GM19035 (cell line): ENCODE results near the gene HAO2.
"Not testable (repeated sequence)": the region's sequence is repeated elsewhere in the genome, so short reads cannot be mapped to it uniquely, and the experiment has no call there.

ENCODE experiments used
- ATAC-seq: cut with Tn5 transposase; IDR thresholded peaks from one replicate; pipeline ENCODE4 v1.9.1; 2021; ENCODE audit not compliant: unreplicated experiment

The HAO2 gene

DNA sequence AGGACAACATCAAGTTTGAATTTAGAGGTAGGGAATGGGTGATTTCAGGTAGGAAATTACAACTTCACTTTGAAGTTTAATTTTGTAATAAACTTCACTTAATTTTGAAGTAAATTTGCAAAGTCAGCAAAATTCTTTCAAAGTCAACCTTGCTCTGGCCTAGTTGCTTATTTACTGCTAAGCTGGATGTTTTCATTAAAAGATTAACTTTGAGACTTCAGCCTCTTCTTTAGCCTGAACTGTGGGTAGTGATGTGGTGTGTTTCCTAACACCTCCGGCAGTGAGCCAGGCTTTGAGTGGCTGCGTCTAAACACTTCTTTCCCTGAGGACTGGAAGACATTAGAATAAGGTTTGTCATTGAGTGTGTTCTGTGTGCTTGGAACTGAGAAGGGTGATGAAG lies at the start of gene HAO2:
Gene HAO2, plus strand, starts transcription at position 232 of the 400 bp plus-strand sequence. CDS start 12,301 bp downstream, outside the sequence.
- no peak for ATAC-seq

DNA sequence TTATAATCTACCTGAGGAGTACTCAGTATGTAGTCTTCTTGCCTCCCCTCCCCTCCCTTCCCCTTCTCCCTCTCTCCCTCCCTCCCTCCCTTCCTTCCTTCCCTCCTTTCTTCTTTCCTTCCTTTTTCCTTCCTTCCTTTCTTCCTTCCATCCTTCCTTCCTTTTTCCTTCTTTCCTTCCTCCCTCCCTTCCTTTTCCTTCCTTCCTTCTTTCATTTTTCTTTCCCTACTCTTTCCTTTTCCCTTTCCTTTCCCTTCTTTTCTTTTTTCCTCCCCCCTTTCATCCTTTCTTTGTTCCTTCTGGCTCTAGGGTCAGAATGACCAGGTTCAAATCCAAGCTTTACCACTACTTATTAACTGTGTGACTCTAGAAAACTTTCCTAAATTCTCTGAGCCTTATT lies 48.5 kb upstream of the HAO2 start:
- no peak for ATAC-seq

DNA sequence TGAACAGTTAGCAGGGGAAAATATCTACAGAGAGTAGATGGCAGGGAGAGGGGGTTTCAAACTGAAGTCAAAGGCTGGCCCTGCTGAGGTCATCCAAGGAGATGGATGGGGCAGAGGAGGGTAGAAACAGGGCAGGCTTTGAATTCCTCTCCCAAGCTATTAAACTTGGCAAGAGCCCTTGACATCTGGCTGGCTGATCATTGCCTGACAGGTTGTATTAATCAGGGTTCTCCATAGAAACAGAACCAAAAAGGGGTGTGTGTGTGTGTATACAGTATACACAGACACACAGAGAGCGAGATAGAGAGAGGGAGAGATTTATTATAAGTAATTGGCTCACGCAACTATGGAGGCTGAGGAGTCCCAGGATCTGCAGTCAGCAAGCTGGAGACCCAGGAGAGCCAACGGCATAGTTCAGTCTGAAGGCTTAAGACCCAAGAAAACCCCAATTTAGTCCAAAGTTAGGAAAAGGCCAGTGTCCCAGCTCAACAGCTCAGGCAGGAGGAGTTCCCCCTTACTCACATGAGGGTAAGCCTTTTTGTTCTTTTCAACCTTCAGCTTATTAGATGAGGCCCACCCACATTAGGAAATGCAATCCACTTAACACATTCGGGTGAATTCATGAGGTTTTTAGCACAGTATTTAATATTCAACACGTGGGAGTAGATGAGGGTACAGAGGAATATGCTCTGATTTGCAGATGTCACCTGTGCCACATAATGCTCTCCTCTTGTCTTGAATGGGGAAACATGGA lies 46.7 kb upstream of the HAO2 start:
- no peak for ATAC-seq

DNA sequence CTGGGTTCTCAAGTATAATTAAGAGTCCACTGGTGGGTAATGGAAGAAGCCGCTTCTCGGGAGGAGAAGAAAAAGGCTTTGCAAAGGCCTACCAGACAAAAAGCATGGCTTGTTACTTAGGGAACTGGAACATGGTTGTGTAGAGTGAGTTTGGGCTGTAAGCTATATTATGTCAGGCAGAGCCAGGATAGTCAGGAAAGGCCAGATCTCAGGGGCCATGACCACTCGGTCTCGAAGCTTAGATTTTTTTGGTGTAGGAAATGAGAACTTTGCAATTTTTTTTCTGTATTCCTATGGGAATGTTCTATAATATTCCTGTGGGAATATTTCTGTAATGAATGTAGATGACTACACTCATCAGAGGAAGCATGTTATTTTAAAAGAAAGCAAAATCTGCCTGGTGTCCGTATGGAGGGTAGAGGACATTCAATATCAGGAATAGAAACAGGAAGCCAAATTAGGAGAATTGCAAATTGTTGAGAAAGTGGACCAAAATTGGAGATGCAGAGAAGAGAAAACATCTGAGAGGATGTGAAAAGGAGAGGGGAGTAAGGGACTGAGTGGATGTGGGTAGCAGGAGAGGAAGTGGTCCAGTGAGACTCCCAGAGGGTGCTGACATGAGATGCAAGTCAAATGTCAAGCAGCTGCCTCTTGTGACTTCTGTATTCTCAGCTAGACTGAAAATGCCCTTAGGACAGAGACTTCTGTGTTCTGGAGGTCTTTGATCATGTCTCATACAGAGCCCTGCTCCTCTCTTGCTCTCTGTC lies 45.2 kb upstream of the HAO2 start:
- peak; percentile 92 for ATAC-seq

DNA sequence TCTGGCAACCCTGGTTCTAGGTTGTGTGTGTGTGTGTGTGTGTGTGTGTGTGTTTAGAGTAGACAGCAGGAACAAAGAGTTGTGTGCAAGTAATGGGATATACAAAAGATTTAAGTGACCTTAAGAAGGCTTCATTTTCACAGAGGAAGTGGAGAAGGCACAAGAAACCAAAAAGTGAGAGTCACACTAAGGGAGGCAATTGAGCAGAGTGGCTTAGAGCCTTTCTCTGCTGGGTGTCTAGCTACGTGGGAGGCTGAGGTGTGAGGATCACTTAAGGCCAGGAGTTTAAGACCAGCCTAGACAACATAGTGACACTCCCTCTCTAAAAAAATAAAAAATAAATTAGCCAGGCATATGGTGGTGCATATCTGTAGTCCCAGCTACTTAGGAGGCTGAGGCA lies 44.4 kb upstream of the HAO2 start:
- no peak for ATAC-seq

DNA sequence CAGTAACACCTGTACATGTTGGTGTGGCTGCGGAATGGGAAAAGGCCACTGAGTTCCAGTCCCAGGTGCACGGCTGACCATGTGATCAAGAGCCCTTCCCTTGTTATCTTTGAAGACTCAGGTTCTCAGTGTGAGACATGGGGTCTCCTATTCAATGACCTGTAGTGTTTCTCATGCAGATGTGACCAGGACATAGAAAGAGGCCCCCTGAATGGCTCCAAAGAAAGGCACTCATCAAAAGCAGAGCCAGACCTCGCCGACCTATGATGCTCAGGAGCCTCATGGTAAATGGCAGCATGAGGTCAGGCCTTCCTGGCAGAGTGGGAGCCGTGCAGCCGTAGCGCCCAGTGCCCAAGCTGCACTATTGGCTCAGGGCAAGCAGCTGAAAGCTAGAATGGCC lies 42.3 kb upstream of the HAO2 start:
- no peak for ATAC-seq

DNA sequence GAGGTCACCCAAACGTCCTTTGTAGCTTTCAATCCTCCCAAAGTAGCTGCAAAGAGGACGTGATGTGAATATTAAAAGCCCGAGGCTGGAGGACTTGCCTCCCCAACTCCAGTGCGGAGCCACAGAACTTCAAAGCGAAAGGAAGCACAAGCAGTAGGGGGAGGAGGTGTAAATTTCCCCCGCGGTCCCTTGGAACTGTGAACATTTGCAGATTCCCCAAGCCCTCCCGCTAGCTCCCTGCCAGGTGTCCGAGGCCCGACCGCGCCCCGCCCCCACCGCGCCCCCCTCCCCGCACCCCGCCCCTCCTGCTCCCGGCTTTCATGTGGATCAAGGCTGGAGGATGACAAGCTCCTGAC lies 41.5 kb upstream of the HAO2 start:
- no peak for ATAC-seq

DNA sequence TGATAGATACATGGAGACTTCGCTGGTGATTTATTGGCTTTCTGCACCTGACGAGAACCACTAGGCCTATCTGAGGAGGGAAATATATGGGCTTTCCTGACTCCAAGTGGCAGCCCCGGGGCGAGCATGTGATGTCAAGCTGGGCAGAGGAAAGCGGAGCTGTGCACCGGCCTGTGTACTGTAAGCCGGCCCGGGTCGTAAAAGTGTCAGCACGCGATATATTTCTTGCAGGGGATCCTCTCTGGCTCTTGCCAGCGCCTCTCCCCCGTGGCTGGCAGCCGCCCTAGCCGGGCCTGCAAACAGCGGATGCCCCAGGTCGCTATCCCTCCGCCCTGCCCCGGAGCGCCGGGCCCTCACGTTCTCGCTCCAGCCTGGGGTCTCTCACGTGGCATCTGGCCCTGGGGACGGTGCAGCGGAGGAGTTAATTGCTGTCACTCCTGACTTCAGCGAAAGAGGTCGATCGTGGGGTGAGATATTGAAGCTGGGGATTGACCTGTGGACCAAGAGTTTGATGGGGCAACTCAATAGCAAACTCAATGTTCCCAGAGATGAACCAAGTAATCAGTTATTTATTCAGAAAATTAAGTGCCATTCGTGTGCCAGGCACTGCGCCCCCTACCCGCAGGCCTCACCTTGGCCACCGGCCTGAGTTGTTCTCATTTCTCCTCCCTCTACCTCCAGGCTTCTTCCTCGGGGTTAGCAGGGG lies 41.0 kb upstream of the HAO2 start:
- no peak for ATAC-seq

DNA sequence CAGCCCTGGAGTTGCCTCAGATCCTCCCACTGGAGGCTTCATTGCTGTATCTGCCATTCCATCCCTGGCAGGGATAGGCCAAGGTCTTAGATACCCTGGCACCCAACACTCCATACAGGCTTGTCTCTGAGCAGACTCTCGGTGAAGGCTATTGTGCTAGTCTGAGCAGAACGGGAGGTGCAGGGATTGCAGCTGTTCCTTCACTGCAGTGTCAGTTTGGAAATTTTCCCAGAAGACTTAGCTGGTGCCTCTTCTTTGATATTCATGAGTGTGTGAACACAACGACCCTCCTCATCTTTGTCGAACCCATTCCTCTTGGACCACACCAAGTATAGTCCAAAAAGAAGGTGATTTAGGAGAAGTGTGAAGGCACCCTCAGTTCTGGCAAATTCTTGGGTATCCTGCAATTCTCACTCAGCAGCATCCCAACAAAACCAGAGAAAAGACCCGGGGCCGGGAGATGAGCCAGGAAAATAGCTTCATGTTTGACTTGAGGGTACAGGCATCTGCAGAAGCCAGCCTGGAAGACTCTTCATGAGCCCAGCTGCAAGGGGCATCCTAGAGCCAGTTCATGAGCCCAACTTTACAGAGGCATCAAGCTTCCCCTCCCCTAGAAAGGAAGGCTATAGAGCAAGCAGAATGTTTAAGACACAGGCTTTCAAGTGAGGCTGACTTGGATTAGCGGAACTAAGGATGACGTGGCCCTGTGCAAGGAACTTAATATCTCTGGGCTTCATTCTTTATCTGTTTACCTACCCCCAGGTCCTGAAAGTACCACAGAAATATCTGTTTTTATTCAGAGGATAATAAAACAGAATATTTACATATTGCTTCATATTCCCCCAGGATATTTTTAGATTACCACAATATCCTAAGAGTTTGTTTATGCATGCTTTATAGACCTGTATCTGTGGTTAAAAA lies 38.8 kb upstream of the HAO2 start:
- ATAC-seq: no peak

DNA sequence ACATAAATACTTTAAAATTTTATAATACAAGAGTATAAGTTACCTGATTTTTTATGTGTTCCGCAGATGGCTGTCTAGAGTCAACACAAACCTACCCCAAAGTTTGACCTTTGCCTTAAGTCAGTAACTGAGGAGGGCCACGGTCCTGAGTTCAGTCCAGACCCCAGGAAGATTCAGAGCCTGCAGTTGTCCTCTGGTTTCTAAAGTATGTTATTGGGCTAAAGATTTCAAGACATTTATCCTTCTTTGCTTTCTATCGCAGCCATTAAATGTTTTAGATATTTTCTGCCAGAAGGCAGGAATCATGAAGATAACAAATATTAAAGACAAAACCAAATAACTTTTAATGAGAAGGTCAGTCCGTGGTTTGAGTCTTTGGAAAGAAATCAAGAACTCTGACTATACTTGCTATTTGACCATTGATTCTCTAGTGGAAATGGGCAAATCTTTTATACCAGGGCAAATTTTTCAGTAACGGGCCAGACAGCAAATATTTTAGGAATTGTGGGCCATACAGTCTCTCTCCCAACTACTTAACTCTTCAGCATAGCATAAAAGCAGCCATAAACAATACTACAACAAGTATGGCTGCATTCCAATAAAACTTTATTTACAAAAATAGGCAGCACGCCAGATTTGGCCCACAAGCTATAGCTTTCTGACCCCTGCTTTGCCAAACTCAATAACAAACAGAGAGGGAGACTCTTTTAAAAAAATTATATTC lies 38.0 kb upstream of the HAO2 start:
- ATAC-seq: no peak

DNA sequence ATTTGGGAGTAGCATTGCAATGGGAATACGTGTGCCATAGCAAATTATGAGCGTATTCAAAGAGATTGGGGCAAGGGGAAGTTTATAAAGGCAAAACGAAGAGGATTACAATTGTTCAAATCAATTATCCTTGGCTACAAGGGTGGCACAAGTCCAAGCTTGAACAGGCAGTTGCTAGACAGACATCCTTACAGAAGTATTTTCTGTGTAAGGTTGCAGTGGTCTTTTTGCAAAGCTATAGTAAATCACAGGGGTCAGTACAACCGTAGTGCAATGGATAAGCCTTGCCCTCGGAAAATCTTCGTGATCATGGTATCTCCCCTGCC lies 37.4 kb upstream of the HAO2 start:
- ATAC-seq: no peak

DNA sequence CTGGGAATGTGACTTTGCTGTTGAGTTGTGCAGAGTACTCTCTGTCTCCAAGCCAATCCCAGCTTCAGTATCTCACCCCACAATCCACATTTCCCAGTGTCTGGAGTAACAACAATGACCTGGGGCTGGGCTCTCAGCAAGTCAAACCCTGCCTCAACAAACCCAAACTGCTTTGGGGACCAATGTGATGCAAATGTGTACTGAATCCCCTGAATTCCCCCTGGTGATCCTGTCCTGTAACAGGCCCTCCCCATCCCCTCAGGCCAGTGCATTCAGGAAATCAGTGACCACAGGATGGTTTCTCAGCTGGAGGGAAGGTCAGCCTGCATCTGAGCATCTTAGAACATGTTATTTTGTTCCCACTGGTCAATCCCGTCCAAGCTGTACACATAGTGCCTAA lies 36.7 kb upstream of the HAO2 start:
- ATAC-seq: no peak

DNA sequence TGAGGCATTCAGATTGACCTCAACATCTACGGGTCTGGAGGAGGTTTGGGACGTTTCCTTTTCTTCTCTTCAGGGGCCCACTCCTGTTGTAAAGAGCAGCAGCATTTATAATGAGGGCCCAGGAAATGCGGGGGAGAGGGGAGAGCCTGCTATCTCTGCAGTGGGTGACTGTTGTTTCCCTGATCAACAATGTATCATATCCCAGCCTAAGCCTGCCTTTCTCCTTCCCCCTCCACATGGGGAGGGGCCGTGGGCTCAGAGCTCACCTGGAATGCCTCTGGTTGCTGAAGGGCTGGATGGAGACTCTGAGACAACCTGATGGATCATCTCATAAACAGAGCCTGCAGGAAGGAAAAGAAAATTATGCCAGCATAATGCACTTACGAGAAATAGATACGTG lies 36.0 kb upstream of the HAO2 start:
- no peak for ATAC-seq

DNA sequence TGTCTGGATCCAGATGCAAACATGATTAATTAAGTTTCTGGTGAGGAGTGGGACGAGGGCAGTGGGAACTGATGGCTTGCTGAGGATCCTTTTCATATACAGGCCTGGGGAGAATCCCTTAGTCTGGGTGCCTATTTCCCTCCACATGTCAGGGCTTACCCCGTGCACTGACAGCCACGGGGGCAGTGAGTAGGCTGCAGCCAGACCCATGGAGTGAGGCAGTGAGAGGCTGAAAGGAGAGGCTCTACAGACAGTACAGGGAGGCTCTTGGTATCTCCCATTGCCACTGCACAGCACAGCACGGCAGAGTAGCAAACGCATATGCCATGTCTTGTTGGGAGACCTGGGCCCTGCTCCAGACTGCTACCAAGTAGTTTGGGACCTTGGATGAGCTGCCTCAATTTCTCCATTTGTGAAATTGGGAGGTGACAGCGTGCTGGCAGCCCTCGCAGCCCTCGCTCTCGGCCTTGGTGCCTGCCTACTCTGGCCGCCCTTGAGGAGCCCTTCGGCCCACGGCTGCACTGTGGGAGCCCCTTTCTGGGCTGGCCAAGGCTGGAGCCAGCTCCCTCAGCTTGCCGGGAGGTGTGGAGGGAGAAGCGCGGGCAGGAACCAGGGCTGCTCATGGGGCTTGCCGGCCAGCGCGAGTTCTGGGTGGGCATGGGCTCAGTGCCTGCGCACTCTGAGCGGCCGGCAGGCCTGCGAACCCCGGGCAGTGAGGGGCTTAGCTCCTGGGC lies 35.3 kb upstream of the HAO2 start:
- ATAC-seq: no peak

DNA sequence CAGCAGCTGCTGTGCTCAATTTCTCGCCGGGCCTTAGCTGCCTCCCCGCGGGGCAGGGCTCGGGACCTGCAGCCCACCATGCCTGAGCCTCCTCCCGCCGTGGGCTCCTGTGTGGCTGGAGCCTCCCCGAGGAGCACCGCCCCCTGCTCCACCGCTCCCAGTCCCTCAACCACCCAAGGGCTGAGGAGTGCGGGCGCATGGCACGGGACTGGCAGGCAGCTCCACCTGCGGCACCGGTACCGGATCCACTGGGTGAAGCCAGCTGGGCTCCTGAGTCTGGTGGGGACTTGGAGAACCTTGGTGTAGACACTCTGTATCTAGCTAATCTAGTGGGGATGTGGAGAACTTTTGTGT lies 34.7 kb upstream of the HAO2 start:
- ATAC-seq: not testable (repeated sequence)

DNA sequence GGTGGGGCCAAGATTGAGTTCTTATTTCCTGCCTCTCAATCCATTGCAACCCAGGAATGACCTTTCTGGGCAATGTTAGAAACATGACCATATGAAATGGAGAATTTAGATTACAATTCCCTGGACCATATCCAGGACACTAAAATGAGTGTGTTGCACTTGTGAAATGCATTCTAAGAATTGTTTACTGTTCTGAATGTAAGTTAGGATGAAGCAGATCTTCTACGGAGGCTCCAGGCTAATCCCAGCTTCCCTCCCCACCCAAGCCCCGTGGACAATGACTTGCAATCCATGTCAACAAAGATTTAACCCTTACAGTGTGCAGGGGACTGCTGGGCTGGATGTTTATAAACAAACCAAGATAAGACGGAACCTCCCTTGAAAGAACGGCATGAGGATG lies 31.7 kb upstream of the HAO2 start:
- no peak for ATAC-seq

DNA sequence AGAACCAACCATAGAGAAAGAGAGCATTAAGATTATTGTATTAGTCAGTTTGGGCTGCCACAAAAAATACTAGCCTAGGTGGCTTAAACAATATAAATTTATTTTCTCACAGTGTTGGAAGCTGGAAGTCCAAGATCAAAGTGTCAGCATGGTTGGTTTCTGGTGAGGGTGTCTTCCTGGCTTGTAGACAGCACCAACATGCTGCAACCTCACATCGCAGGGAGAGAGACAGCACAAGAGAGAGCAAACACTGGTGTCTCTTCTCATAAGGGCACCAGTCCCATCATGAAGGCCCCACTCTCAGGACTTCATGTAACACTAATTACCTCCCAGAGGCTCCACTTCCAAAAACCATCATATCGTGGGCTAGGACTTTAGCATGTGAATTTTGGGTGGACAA lies 30.6 kb upstream of the HAO2 start:
- ATAC-seq: no peak

DNA sequence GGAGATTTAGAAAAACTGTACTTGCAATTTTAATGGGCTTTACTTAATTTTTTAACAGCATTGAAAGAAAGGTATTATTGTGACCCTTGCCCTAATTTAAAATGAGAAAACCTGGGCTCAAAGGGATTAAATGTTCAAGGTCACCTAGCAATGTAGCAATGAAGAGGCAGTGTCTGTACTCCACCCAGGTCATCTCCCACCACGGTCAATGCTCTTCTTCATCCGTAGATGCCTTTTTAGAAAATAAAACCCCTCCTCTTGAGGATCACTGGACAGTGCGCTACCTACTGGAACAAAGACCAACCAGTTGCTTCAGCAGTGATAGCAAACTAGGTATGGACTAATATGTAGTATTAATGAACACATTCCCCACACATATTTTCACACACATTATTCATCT lies 29.8 kb upstream of the HAO2 start:
- ATAC-seq: no peak

DNA sequence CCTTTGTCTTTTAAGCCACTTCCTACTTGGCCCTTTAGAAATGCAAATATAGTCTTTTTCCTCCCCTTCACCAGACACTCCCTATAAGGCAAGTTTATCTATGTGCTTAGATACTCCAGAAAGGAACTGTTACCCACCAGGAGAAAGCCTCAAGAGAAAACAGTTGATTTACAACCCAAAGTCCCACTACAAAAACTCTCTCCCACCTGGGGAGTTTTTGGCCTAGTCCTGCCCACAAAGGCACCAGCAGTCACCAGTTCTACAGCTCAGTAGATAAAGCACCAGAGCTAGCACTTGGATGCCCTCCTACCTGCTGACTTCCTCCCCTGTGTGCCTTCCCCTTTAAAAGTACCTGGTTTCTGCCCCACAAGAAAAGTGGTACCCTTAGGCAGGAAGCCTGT lies 27.7 kb upstream of the HAO2 start:
- no peak for ATAC-seq

DNA sequence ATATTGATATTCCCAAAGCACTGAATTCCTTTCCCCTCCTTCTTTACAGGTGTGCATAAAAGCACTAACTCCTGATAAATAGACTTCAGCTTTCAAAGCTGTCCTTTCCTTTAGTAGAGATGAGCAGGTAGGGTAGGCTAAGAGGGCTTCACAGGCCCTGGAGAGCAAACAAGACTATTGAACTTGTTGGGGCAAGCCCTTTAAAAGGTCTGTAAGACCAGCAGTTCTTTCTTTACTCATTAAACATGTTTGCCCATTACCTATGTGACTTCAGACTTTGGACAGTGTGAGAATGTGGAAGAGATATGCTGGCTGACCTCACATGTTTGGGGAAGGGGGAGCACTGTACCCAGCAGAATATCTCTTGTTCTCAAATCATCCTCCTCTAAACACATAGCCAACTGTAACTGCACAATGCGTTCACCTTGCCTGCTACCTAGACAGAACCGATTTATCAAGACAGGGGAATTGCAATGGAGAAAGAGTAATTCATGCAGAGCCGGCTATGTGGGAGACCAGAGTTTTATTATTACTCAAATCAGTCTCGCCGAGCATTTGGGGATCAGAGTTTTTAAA lies 27.1 kb upstream of the HAO2 start:
- ATAC-seq: no peak
